Natural killer cell (primary cell): ENCODE measurements around the gene TMEM74B. TPM values are rescaled to one million over a fixed set of nuclear protein-coding genes. Genes with fewer than 3 reads are reported as not detected.
"Not testable (repeated sequence)": the region's sequence is repeated elsewhere in the genome, so short reads cannot be mapped to it uniquely, and the experiment has no call there.

Experiments used
- ATAC-seq, 3 donors: fragments of 150-1000 bp in 2 of 3; fragments of 200-7000 bp in 1 of 3; cut with Tn5 transposase; 1 replicate in 1 of 3; 2 replicates in 2 of 3; pipeline ENCODE4 v1.10.0; 2021; ENCODE audit warnings: mild to moderate bottlenecking in 2 of 3, moderate library complexity in 2 of 3
- DNase-seq, 2 donors: peaks; one replicate each; pipeline versions ENCODE4 v3.0.0 to v3.0.0-alpha.2; 2013 to 2021; ENCODE audit warnings: mixed read lengths in 1 of 2
- H3K27ac ChIP-seq: one replicate; pipeline ENCODE4 v1.5.1; 2013; ENCODE audit warnings: mild to moderate bottlenecking, low read length
- H3K27me3 ChIP-seq: one replicate; pipeline ENCODE4 v1.6.1; 2013; ENCODE audit warnings: low read length; ENCODE audit not compliant: control insufficient read depth, insufficient read depth
- H3K36me3 ChIP-seq: one replicate; pipeline ENCODE4 v1.6.1; 2013; ENCODE audit warnings: low read length; ENCODE audit not compliant: control insufficient read depth, insufficient read depth
- H3K4me1 ChIP-seq: one replicate; pipeline ENCODE4 v1.6.1; 2013; ENCODE audit warnings: low read length; ENCODE audit not compliant: control insufficient read depth, insufficient read depth
- H3K4me3 ChIP-seq: one replicate; pipeline ENCODE4 v1.5.1; 2013; ENCODE audit warnings: low read length
- H3K9me3 ChIP-seq: one replicate; pipeline ENCODE4 v1.6.1; 2013; ENCODE audit warnings: low read length; ENCODE audit not compliant: control insufficient read depth, insufficient read depth
- H3K27ac Mint-ChIP-seq, 2 donors: one replicate each; pipeline ENCODE4 v1.8.0; 2022; ENCODE audit warnings: mild to moderate bottlenecking in 2 of 2, mixed read lengths in 2 of 2, moderate library complexity in 1 of 2
- H3K27me3 Mint-ChIP-seq, 2 donors: one replicate each; pipeline ENCODE4 v1.8.0; 2022; ENCODE audit warnings: low read depth in 2 of 2, mixed read lengths in 2 of 2
- H3K36me3 Mint-ChIP-seq: one replicate; pipeline ENCODE4 v1.8.0; 2022; ENCODE audit warnings: mixed read lengths
- H3K4me1 Mint-ChIP-seq, 2 donors: one replicate each; pipeline ENCODE4 v1.8.0; 2022; ENCODE audit warnings: mixed read lengths in 2 of 2
- H3K4me3 Mint-ChIP-seq: one replicate; pipeline ENCODE4 v1.8.0; 2022; ENCODE audit warnings: mild to moderate bottlenecking, moderate library complexity, mixed read lengths
- H3K9me3 Mint-ChIP-seq, 2 donors: one replicate each; pipeline ENCODE4 v1.8.0; 2022; ENCODE audit warnings: mixed read lengths in 2 of 2
- CTCF ChIP-seq: fragments of 200-600 bp; IDR thresholded peaks from one replicate; pipeline ENCODE4 v1.8.0; 2022; ENCODE audit warnings: antibody characterized with exemption
- WGBS: methylation state at CpG from one replicate; pipeline ENCODE4 v1.1.7; 2013; ENCODE audit warnings: missing lambda C conversion rate; ENCODE audit not compliant: insufficient coverage; 5-methylcytosine and 5-hydroxymethylcytosine counted together
- intact Hi-C: fragments of 100-400 bp; cut with micrococcal nuclease; formaldehyde crosslinking; loops from one replicate; pipeline ENCODE4 v1.14.2; 2022
- total RNA-seq, 4 donors: library from RNA; stranded (reverse); fragments of 120-200 nt in 1 of 4; gene quantifications; one replicate each; pipeline versions ENCODE4 v1.2.3 to v1.2.4, GENCODE V29; 2013 to 2022

The TMEM74B gene
- total RNA-seq, 3 donors from 2014 or later (not counting 1 experiment from before 2014, with no cell fraction given): 0.35 TPM; not detected in 2

DNA sequence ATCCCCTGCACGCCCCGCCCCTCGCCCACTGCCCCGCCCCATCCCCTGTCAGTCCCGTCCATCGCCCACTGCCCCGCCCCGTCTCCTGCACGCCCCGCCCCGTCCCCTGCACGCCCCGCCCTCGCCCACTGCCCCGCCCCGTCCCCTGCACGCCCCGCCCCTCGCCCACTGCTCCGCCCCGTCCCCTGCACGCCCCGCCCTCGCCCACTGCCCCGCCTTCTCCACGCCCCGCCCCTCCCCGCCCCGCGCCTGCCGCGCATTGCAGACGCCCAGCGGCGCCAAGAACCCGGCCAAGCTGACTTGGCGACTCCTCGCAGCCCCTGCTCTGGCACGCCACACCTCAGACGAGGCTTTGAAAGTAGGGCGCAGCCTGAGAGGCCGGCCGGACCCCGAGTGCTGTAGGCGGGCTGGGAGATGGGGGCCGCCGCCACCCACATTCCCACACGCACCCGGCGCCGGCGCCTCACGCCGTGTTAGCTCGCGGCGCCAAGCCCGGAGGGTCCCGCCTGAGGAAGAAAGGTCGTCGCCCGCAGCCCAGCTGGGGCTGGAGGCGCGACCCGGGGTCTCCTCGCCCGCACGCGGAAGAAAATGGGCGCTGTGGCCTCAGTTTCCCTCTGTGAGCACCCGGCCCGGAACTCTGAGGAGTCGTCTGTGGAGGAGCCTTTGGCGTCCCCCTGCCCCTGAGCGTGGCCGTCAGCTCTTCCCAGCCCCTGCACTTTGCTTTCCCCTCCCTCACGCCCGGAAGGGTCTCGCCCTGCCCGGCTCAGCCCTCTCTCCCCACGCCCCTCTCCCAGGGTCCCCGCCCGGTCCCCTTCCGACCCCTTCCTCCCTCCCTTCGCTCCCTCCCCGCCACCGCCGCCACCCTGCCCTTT lies 41.2 kb upstream of the TMEM74B start, which contains the start of gene RAD21L1:
Gene RAD21L1, plus strand, starts transcription at position 262 of the 872 bp plus-strand sequence. CDS start 2,410 bp downstream, outside the sequence.
- Mint-ChIP-seq H3K27ac (no peak within 1 kb of the TSS), H3K9me3 (no peaks in the 10 kb centered on the region), H3K4me1 (peaks cover 9 to 12% of the 10 kb centered on the region in 2 donors), H3K36me3 (no peaks in the 10 kb centered on the region), H3K4me3 (peak within 1 kb of the TSS; percentile 86), H3K27me3 (peaks cover 18 to 23% of the 10 kb centered on the region in 2 donors)
- WGBS: under 1% methylated on average over 75 of the region's 88 CpGs
- no peak for TF ChIP-seq CTCF
- peaks cover 18% of the 10 kb centered on the region for H3K4me1 ChIP-seq
- no peaks in the 10 kb centered on the region for H3K9me3 ChIP-seq
- peak within 1 kb of the TSS; percentile 44 for H3K4me3 ChIP-seq
- DNase-seq (peak; percentile 41 to 85), ATAC-seq (peak; percentile 90 to 95 (median 94))
- H3K36me3 ChIP-seq: no peaks in the 10 kb centered on the region
- intact Hi-C loops: no loop called here
- H3K27ac ChIP-seq: no peak within 1 kb of the TSS
- H3K27me3 ChIP-seq: peaks cover 30% of the 10 kb centered on the region

GRCh38 chr20:1225263-1225782 lies 40.5 kb upstream of the TMEM74B start:
- peaks cover 18 to 20% of the 10 kb centered on the region in 2 donors for H3K27me3 Mint-ChIP-seq
- H3K4me1 ChIP-seq: peaks cover 18% of the 10 kb centered on the region
- no peaks in the 10 kb centered on the region for H3K9me3 ChIP-seq
- H3K4me1 Mint-ChIP-seq: peaks cover 9 to 12% of the 10 kb centered on the region in 2 donors
- TF ChIP-seq CTCF: no peak
- H3K36me3 Mint-ChIP-seq: no peaks in the 10 kb centered on the region
- H3K9me3 Mint-ChIP-seq: no peaks in the 10 kb centered on the region
- H3K27me3 ChIP-seq: peaks cover 29% of the 10 kb centered on the region
- WGBS: 14% methylated on average over 23 of the region's 30 CpGs
- peak overlapping the region; percentile 68 for H3K4me3 Mint-ChIP-seq
- H3K4me3 ChIP-seq: no peak overlapping the region
- H3K27ac ChIP-seq: no peak overlapping the region
- intact Hi-C loops: no loop called here
- no peaks in the 10 kb centered on the region for H3K36me3 ChIP-seq
- DNase-seq (no peak), ATAC-seq (peak in 2 of 3 donors; percentile 32 to 33)
- H3K27ac Mint-ChIP-seq: no peak overlapping the region

GRCh38 chr20:1224205-1224890 lies 39.6 kb upstream of the TMEM74B start:
- peaks cover 9 to 12% of the 10 kb centered on the region in 2 donors for H3K4me1 Mint-ChIP-seq
- no peaks in the 10 kb centered on the region for H3K36me3 Mint-ChIP-seq
- no peak for TF ChIP-seq CTCF
- H3K9me3 Mint-ChIP-seq: no peaks in the 10 kb centered on the region
- H3K27me3 Mint-ChIP-seq: peaks cover 18% of the 10 kb centered on the region in 2 donors
- WGBS: 91% methylated on average over 19 of the region's 20 CpGs
- DNase-seq (peak in 1 of 2 donors; percentile 48), ATAC-seq (no peak)
- no peaks in the 10 kb centered on the region for H3K36me3 ChIP-seq
- peaks cover 18% of the 10 kb centered on the region for H3K4me1 ChIP-seq
- H3K27ac ChIP-seq: no peak overlapping the region
- peak overlapping the region; percentile 68 for H3K4me3 Mint-ChIP-seq
- no peaks in the 10 kb centered on the region for H3K9me3 ChIP-seq
- H3K4me3 ChIP-seq: no peak overlapping the region
- peaks cover 22% of the 10 kb centered on the region for H3K27me3 ChIP-seq
- H3K27ac Mint-ChIP-seq: no peak overlapping the region
- intact Hi-C loops: no loop called here

GRCh38 chr20:1222750-1223149 lies 38.0 kb upstream of the TMEM74B start:
- H3K36me3 Mint-ChIP-seq, H3K27me3 ChIP-seq, H3K9me3 Mint-ChIP-seq, intact Hi-C loops, H3K36me3 ChIP-seq, H3K27ac ChIP-seq, H3K9me3 ChIP-seq, H3K4me3 ChIP-seq, DNase-seq, H3K27ac Mint-ChIP-seq, ATAC-seq: not testable (repeated sequence)
- peak overlapping the region; percentile 22 for H3K4me3 Mint-ChIP-seq
- H3K27me3 Mint-ChIP-seq: peaks cover 10 to 20% of the 10 kb centered on the region in 2 donors
- 94% methylated on average over 2 of the region's 4 CpGs for WGBS
- peaks cover 18% of the 10 kb centered on the region for H3K4me1 ChIP-seq
- peaks cover 9 to 12% of the 10 kb centered on the region in 2 donors for H3K4me1 Mint-ChIP-seq

- not testable (repeated sequence) for H3K9me3 ChIP-seq, H3K9me3 Mint-ChIP-seq, H3K4me3 ChIP-seq, H3K27ac ChIP-seq, H3K36me3 Mint-ChIP-seq, H3K4me1 Mint-ChIP-seq, H3K36me3 ChIP-seq, ATAC-seq, H3K4me1 ChIP-seq, H3K27ac Mint-ChIP-seq, H3K4me3 Mint-ChIP-seq, DNase-seq, H3K27me3 ChIP-seq
- 84% methylated on average over 19 of the region's 19 CpGs for WGBS
- peaks cover 33 to 35% of the 10 kb centered on the region in 2 donors for H3K27me3 Mint-ChIP-seq
- intact Hi-C loops: loop anchor here (10.0 kb wide), 1 partner anchor 112 kb away; no protein-coding TSS in a partner anchor
Measured at GRCh38 chr20:1216527-1217427, 32.0 kb upstream of the TMEM74B start.
